MM.1S (cell line): Measurements from ENCODE around the gene WIPF2.

Experiments used
- DNase-seq: peaks from one replicate; pipeline ENCODE4 v3.0.0-alpha.2; 2015
- H2AFZ ChIP-seq: fragments of 300-600 bp; sonication (generic); 2 replicates; pipeline ENCODE4 v1.6.0; 2016; ENCODE audit warnings: antibody characterized with exemption, low read length
- H3F3A ChIP-seq: fragments of 300-600 bp; sonication (generic); 2 replicates; pipeline ENCODE4 v1.6.1; 2016; ENCODE audit warnings: mild to moderate bottlenecking, antibody characterized with exemption, low read length, moderate library complexity, mixed read lengths; ENCODE audit not compliant: insufficient read depth
- H3K27ac ChIP-seq: fragments of 300-600 bp; sonication (generic); 2 replicates; pipeline ENCODE4 v1.5.1; 2016; ENCODE audit warnings: mild to moderate bottlenecking, low read length
- H3K27me3 ChIP-seq: fragments of 300-600 bp; sonication (generic); replicated peaks from 2 replicates; pipeline ENCODE4 v1.6.0; 2016; ENCODE audit warnings: low read length; ENCODE audit not compliant: insufficient read depth
- H3K36me3 ChIP-seq: fragments of 300-600 bp; sonication (generic); replicated peaks from 2 replicates; pipeline ENCODE4 v1.6.1; 2016; ENCODE audit warnings: mild to moderate bottlenecking, low read length, mixed read lengths; ENCODE audit not compliant: insufficient read depth
- H3K4me1 ChIP-seq: fragments of 300-600 bp; sonication (generic); 2 replicates; pipeline ENCODE4 v1.6.1; 2016; ENCODE audit warnings: low read length, mixed read lengths
- H3K4me2 ChIP-seq: fragments of 300-600 bp; sonication (generic); 2 replicates; pipeline ENCODE4 v1.6.0; 2016; ENCODE audit warnings: low read depth, low read length
- H3K4me3 ChIP-seq: fragments of 300-600 bp; sonication (generic); 2 replicates; pipeline ENCODE4 v1.5.1; 2016; ENCODE audit warnings: low read length, mixed read lengths
- H3K79me2 ChIP-seq: fragments of 300-600 bp; sonication (generic); 2 replicates; pipeline ENCODE4 v1.6.1; 2016; ENCODE audit warnings: mixed run types, low read length, mixed read lengths
- H3K9ac ChIP-seq: fragments of 300-600 bp; sonication (generic); 2 replicates; pipeline ENCODE4 v1.6.1; 2016; ENCODE audit warnings: low read length, mixed read lengths
- H3K9me2 ChIP-seq: fragments of 300-600 bp; sonication (generic); replicated peaks from 2 replicates; pipeline ENCODE4 v1.6.1; 2016; ENCODE audit warnings: mild to moderate bottlenecking, low read length, mixed read lengths; ENCODE audit not compliant: insufficient read depth
- H3K9me3 ChIP-seq: fragments of 300-600 bp; sonication (generic); replicated peaks from 2 replicates; pipeline ENCODE4 v1.6.1; 2016; ENCODE audit warnings: mild to moderate bottlenecking, low read length, mixed read lengths; ENCODE audit not compliant: insufficient read depth
- H4K20me1 ChIP-seq: fragments of 300-600 bp; sonication (generic); 2 replicates; pipeline ENCODE4 v1.6.1; 2016; ENCODE audit warnings: mild to moderate bottlenecking, low read length, moderate library complexity, mixed read lengths; ENCODE audit not compliant: insufficient read depth
- CTCF ChIP-seq: fragments of 300-600 bp; sonication (generic); IDR thresholded peaks from 2 replicates; pipeline ENCODE4 v1.5.1; 2016; ENCODE audit warnings: antibody characterized with exemption, low read length, mixed read lengths
- EZH2 ChIP-seq: fragments of 300-600 bp; sonication (generic); optimal IDR thresholded peaks from 2 replicates; pipeline ENCODE3; 2017; ENCODE audit warnings: low read depth, mild to moderate bottlenecking, antibody characterized with exemption, low read length, mixed read lengths
- EZH2phosphoT487 ChIP-seq: fragments of 300-600 bp; sonication (generic); IDR thresholded peaks from 2 replicates; pipeline ENCODE4 v1.6.1; 2018; ENCODE audit warnings: antibody characterized with exemption, low read length

WIPF2 gene

DNA sequence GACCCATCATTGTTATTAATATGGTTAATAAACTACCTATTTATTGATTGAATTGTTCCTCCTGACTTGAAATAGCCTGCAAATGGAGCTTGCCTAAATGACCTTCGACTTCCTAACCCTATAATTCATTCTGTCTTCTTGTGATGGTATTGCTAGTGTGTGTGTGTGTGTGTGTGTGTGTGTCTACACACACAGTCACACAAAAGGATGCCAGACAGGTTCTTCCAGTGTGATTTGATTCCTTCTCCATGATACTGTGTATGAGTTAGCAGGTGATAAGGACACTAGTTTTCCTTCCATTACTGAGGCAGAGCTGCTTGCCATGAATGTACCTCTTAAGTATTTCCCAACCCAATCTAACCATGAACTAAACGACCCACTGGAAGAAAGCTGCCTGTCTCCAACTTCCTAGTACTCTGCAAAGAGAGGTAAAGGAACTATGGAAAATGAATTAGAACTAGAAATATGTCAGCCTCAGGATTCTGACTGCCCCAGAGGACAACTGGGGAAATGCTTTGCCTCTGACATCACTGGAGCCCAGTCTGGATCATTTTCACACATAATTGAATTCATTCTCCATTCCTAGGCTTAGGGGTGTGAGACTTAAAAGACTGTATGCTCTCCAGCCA is 65.1 kb downstream of the WIPF2 start:
- 0 out of 2 replicates have a peak, but pooled peaks cover under 1% of the 10 kb centered on the region for H4K20me1 ChIP-seq
- TF ChIP-seq EZH2 (no peak), CTCF (no peak), EZH2phosphoT487 (no peak)
- H3K27me3 ChIP-seq = no peaks in the 10 kb centered on the region
- no peak overlapping the region for H2AFZ ChIP-seq
- H3K27ac ChIP-seq = no peak overlapping the region
- H3K9me2 ChIP-seq = no peaks in the 10 kb centered on the region
- peaks cover 14% of the 10 kb centered on the region for H3K79me2 ChIP-seq
- no peaks in the 10 kb centered on the region; the same call in 1 of the 2 replicates for H3K36me3 ChIP-seq
- no peak for DNase-seq
- no peak overlapping the region for H3K9ac ChIP-seq
- no peaks in the 10 kb centered on the region for H3K9me3 ChIP-seq
- no peak overlapping the region for H3K4me3 ChIP-seq
- H3K4me1 ChIP-seq = peaks cover 8% of the 10 kb centered on the region
- peaks cover 6% of the 10 kb centered on the region for H3F3A ChIP-seq
- H3K4me2 ChIP-seq = no peak overlapping the region

- TF ChIP-seq EZH2phosphoT487 (no peak), CTCF (no peak), EZH2 (no peak)
- no peaks in the 10 kb centered on the region for H3K27me3 ChIP-seq
- H3K9me3 ChIP-seq = no peaks in the 10 kb centered on the region
- peaks cover 37% of the 10 kb centered on the region for H3K79me2 ChIP-seq
- H3K9me2 ChIP-seq = no peaks in the 10 kb centered on the region
- H3F3A ChIP-seq = peaks cover 9% of the 10 kb centered on the region
- no peak overlapping the region for H3K4me3 ChIP-seq
- no peak overlapping the region for H3K27ac ChIP-seq
- H3K9ac ChIP-seq = no peak overlapping the region
- DNase-seq = no peak
- no peak overlapping the region for H3K4me2 ChIP-seq
- H4K20me1 ChIP-seq = peaks cover 10% of the 10 kb centered on the region; the same call in 1 of the 2 replicates
- peaks cover 10% of the 10 kb centered on the region; the same call in 1 of the 2 replicates for H3K36me3 ChIP-seq
- H2AFZ ChIP-seq = no peak overlapping the region
- H3K4me1 ChIP-seq = peaks cover 25% of the 10 kb centered on the region
Observed at GRCh38 chr17:40286473-40286872, 67.4 kb downstream of the WIPF2 start.

DNA sequence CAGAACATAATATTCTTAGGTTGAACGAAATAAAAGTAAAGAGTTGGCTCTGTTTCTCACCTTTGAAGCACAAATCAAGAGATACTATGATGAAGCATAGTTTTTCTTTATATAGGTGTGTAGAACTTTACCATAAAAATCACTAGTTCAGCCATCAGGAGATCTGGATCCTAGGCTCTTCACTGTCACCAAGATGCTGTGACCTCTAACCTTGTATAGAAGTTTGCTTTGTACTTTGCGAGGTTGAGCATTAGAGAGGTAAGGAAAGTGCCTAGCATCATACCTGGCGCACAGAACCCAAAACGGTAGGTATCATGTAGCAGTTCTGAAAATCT is 68.0 kb downstream of the WIPF2 start:
- Histone ChIP-seq H2AFZ (peak overlapping the region; percentile 62; the same call in 1 of the 2 replicates), H3K9ac (no peak overlapping the region), H3K27ac (no peak overlapping the region), H4K20me1 (peaks cover 10% of the 10 kb centered on the region; the same call in 1 of the 2 replicates), H3K4me2 (peak overlapping the region; percentile 71), H3K79me2 (peaks cover 42% of the 10 kb centered on the region), H3K4me3 (peak overlapping the region; percentile 38; the same call in 1 of the 2 replicates), H3K9me2 (no peaks in the 10 kb centered on the region), H3K9me3 (no peaks in the 10 kb centered on the region), H3K4me1 (peaks cover 25% of the 10 kb centered on the region), H3F3A (peaks cover 9% of the 10 kb centered on the region), H3K36me3 (peaks cover 11% of the 10 kb centered on the region; the same call in 1 of the 2 replicates), H3K27me3 (no peaks in the 10 kb centered on the region)
- TF ChIP-seq EZH2phosphoT487 (no peak), CTCF (no peak), EZH2 (no peak)
- no peak for DNase-seq
